ENCODE measurements around the gene KIF3A. TPM values are rescaled to one million over a fixed set of nuclear protein-coding genes. Genes with fewer than 3 reads are reported as not detected.

The KIF3A gene
- total RNA-seq, 1 donor from 2014 or later: 9.2 TPM

DNA sequence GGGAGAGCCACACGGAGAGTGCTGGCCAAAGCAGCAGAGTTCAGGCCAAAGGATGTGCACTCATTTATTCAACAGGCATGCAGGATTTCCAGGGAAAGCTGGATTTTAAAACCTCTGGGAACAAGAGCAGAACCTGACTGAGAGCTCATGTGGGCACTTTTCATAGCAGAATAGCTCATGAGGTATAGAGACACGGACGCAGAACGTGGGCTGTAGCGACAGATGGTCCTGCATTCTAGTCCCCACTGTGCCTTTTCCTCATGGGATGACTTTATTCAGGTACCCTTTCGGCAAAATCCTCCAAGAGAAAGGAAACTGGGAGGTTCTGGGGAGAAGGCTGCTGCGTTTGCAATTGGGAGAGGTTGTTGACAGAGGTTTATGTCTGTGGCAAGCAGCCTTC is 58.2 kb downstream of the KIF3A start:
- no peak for ATAC-seq (ENCODE audit: low read depth)
- TF ChIP-seq CTCF (IDR thresholded peaks at IDR 0.05): no peak
- Mint-ChIP-seq H3K4me1 (peaks cover 27% of the 10 kb centered on the region), H3K36me3 (ENCODE audit: low read depth) (no peaks in the 10 kb centered on the region), H3K4me3 (no peak overlapping the region), H3K27ac (no peak overlapping the region), H3K9me3 (no peaks in the 10 kb centered on the region), H3K27me3 (no peaks in the 10 kb centered on the region)
- CTCF ChIA-PET: no interaction called here
- DNase-seq: no peak
- POLR2A ChIA-PET: no interaction called here
- intact Hi-C loops (cut with micrococcal nuclease): no loop called here

DNA sequence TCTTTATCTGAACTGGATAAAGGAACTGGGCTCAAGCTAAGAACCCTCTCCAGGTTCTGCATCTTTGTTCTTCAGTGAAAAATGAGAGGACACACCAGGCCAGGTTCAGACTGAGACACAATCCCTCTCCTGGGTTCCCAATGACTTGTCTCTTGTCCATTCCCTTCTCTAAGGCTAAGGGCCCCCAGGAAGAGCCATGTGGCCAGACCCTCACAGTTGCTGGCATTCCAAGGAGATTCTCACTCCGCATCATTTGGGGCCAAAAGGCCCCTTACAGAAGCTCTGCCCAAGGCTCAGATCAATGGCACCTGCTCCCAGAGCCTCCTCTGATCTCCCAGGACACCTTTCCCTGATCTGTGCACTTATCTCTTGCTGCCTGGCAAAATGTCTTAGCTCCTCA is 58.6 kb downstream of the KIF3A start:
- TF ChIP-seq CTCF (IDR thresholded peaks at IDR 0.05): no peak
- H3K9me3 Mint-ChIP-seq: no peaks in the 10 kb centered on the region
- no peak for DNase-seq
- POLR2A ChIA-PET: no interaction called here
- H3K27me3 Mint-ChIP-seq: no peaks in the 10 kb centered on the region
- CTCF ChIA-PET: no interaction called here
- intact Hi-C loops (cut with micrococcal nuclease): no loop called here
- no peak overlapping the region for H3K4me3 Mint-ChIP-seq
- no peaks in the 10 kb centered on the region for H3K36me3 Mint-ChIP-seq (ENCODE audit: low read depth)
- H3K27ac Mint-ChIP-seq: no peak overlapping the region
- ATAC-seq (ENCODE audit: low read depth): no peak
- H3K4me1 Mint-ChIP-seq: peaks cover 27% of the 10 kb centered on the region

- peaks cover 27% of the 10 kb centered on the region for H3K4me1 Mint-ChIP-seq
- ChIA-PET POLR2A (no interaction called here), CTCF (no interaction called here)
- H3K27me3 Mint-ChIP-seq: no peaks in the 10 kb centered on the region
- H3K36me3 Mint-ChIP-seq (ENCODE audit: low read depth): no peaks in the 10 kb centered on the region
- no peak overlapping the region for H3K4me3 Mint-ChIP-seq
- no peak for DNase-seq
- H3K9me3 Mint-ChIP-seq: no peaks in the 10 kb centered on the region
- no peak for TF ChIP-seq CTCF (IDR thresholded peaks at IDR 0.05)
- no peak for ATAC-seq (ENCODE audit: low read depth)
- intact Hi-C loops (cut with micrococcal nuclease): no loop called here
- no peak overlapping the region for H3K27ac Mint-ChIP-seq
These were observed 59.5 kb downstream of the KIF3A start for GRCh38 chr5:132677682-132678400.

- Mint-ChIP-seq H3K4me3 (no peak overlapping the region), H3K4me1 (peaks cover 23% of the 10 kb centered on the region), H3K36me3 (ENCODE audit: low read depth) (no peaks in the 10 kb centered on the region), H3K9me3 (no peaks in the 10 kb centered on the region), H3K27ac (no peak overlapping the region), H3K27me3 (no peaks in the 10 kb centered on the region)
- ChIA-PET POLR2A (no interaction called here), CTCF (no interaction called here)
- TF ChIP-seq CTCF (IDR thresholded peaks at IDR 0.05): no peak
- no peak for ATAC-seq (ENCODE audit: low read depth)
- no peak for DNase-seq
- intact Hi-C loops (cut with micrococcal nuclease): no loop called here
These were observed 60.2 kb downstream of the KIF3A start for GRCh38 chr5:132677191-132677590.

DNA sequence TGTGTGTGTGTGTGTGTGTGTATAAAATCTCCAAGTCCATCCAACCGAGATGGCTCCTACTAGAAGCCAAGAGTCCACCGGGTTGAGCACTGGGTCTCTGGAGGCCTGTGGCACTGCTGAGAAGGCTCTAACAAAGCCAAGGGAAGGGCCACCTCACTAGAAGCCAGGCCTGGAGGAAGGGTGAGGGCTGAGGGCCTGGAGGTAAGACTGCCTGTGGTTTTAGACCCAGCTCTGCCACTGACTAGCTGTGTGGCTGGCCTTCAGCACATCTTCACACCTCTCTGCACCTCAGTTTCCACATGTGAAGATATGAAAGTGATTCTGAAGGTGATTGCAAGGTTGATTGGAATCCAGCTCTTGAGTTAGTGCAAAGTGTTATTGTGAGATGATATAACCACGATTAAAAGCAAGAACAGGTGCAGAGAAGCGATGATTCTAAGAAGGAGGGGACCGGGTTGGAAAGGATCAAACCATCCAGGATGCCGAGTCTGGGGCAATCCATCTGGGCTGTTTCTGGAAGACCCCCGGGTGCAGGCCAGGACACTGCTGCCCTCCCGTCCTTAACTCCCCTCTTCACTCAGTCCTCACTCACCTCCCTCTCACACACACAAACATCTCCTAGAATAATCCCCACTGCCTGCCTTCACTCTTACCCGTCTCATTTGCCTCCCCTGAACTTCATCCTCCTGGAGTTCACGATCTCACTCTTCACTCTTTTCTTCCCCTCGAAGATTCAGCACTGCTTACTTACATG is 61.2 kb downstream of the KIF3A start:
- POLR2A ChIA-PET: no interaction called here
- no peak for DNase-seq
- Mint-ChIP-seq H3K4me3 (no peak overlapping the region), H3K9me3 (no peaks in the 10 kb centered on the region), H3K4me1 (peaks cover 12% of the 10 kb centered on the region), H3K27me3 (no peaks in the 10 kb centered on the region), H3K36me3 (ENCODE audit: low read depth) (no peaks in the 10 kb centered on the region), H3K27ac (no peak overlapping the region)
- no peak for TF ChIP-seq CTCF (IDR thresholded peaks at IDR 0.05)
- CTCF ChIA-PET: no interaction called here
- ATAC-seq (ENCODE audit: low read depth): no peak
- intact Hi-C loops (cut with micrococcal nuclease): no loop called here
